Keratinocyte (primary cell): Measurements from ENCODE around the gene RDH5. TPM values are rescaled to one million over a fixed set of nuclear protein-coding genes. Genes with fewer than 3 reads are reported as not detected.

Experiments used
- DNase-seq: peaks from one replicate; pipeline ENCODE4 v3.0.0-alpha.2; 2011; ENCODE audit warnings: low read depth, missing footprints, low spot score
- FAIRE-seq: peaks from 2 replicates; lab custom pipeline; 2011; peaks lifted over from hg19 to GRCh38; lab: Jason Lieb, UNC
- H2AFZ ChIP-seq: 2 replicates; pipeline ENCODE4 v1.6.0; 2012; ENCODE audit warnings: low read length, control low read depth, inconsistent platforms; ENCODE audit not compliant: control insufficient read depth
- H3K27ac ChIP-seq: 2 replicates; pipeline ENCODE4 v1.5.1; 2011; ENCODE audit warnings: low read length; ENCODE audit not compliant: control insufficient read depth, insufficient read depth
- H3K27me3 ChIP-seq: 3 replicates; pipeline ENCODE4 v1.6.0; 2011; ENCODE audit warnings: low read length; ENCODE audit not compliant: control insufficient read depth, insufficient read depth; ENCODE audit errors: extremely low read depth
- H3K36me3 ChIP-seq, 2 experiments: 2 replicates in 1 of 2; 3 replicates in 1 of 2; pipeline ENCODE4 v1.5.1; 2011; ENCODE audit warnings: low read length in 2 of 2, mild to moderate bottlenecking in 1 of 2; ENCODE audit not compliant: control insufficient read depth in 2 of 2, insufficient read depth in 2 of 2; ENCODE audit errors: extremely low read depth in 1 of 2
- H3K4me1 ChIP-seq: 3 replicates; pipeline ENCODE4 v1.5.1; 2011; ENCODE audit warnings: low read length; ENCODE audit not compliant: control insufficient read depth, insufficient read depth; ENCODE audit errors: extremely low read depth
- H3K4me2 ChIP-seq: 3 replicates; pipeline ENCODE4 v1.6.0; 2011; ENCODE audit warnings: low read depth, low read length; ENCODE audit not compliant: control insufficient read depth, insufficient read depth; ENCODE audit errors: extremely low read depth
- H3K4me3 ChIP-seq, 3 experiments: fragments of 200-600 bp in 1 of 3; sonication (generic) in 1 of 3; 2 replicates in 2 of 3; 3 replicates in 1 of 3; pipeline ENCODE4 v1.5.1; 2011 to 2016; ENCODE audit warnings: low read length in 3 of 3, mild to moderate bottlenecking in 3 of 3, control low read depth in 2 of 3, inconsistent platforms in 1 of 3, low read depth in 1 of 3, mixed read lengths in 1 of 3, mixed run types in 1 of 3, moderate library complexity in 1 of 3; ENCODE audit not compliant: control insufficient read depth in 2 of 3, insufficient read depth in 2 of 3; ENCODE audit errors: extremely low read depth in 1 of 3
- H3K79me2 ChIP-seq: 2 replicates; pipeline ENCODE4 v1.6.0; 2012; ENCODE audit warnings: low read length; ENCODE audit not compliant: control insufficient read depth, insufficient read depth
- H3K9ac ChIP-seq: 3 replicates; pipeline ENCODE4 v1.6.0; 2011; ENCODE audit warnings: low read length; ENCODE audit not compliant: control insufficient read depth, insufficient read depth; ENCODE audit errors: extremely low read depth
- H3K9me1 ChIP-seq: 3 replicates; pipeline ENCODE4 v1.6.0; 2011; ENCODE audit warnings: low read length; ENCODE audit not compliant: control insufficient read depth, insufficient read depth; ENCODE audit errors: extremely low read depth
- H3K9me3 ChIP-seq: 2 replicates; pipeline ENCODE4 v1.5.1; 2012; ENCODE audit warnings: low read depth, low read length; ENCODE audit not compliant: control insufficient read depth
- H4K20me1 ChIP-seq: 3 replicates; pipeline ENCODE4 v1.6.0; 2011; ENCODE audit warnings: low read length; ENCODE audit not compliant: control insufficient read depth, insufficient read depth; ENCODE audit errors: extremely low read depth
- EZH2 ChIP-seq: IDR thresholded peaks from one replicate; pipeline ENCODE4 v1.6.1; 2012; ENCODE audit warnings: inconsistent platforms, mild to moderate bottlenecking, low read length, moderate library complexity
- dilution Hi-C: fragments of 300-500 bp; cut with MboI; formaldehyde crosslinking; loops from one replicate; pipeline ENCODE4 v1.7.0; 2020; ENCODE audit warnings: low sequenced_read_pairs; ENCODE audit not compliant: extremely low pct_ligation_motif_present
- polyA plus RNA-seq, 5 experiments: library from polyadenylated mRNA; depleted of rRNA in 3 of 5; stranded (reverse) in 3 of 5; stranded (forward) in 1 of 5; unstranded in 1 of 5; fragments of >200 nt; gene quantifications; 1 replicate in 1 of 5; 2 replicates in 3 of 5; 3 replicates in 1 of 5; pipeline versions ENCODE4 v1.2.1 to v1.2.3, GENCODE V29; 2011 to 2012; ENCODE audit warnings: missing spikeins in 2 of 5, low read depth in 1 of 5, low replicate concordance in 1 of 5
- TF ChIP-seq, protein P1 (sequence below), 3 experiments: IDR thresholded peaks in 1 of 3; conservative IDR thresholded peaks in 1 of 3; optimal IDR thresholded peaks in 1 of 3; 2 replicates in 2 of 3; 3 replicates in 1 of 3; pipeline versions ENCODE3 to v1.5.1; 2011; ENCODE audit warnings: low read length in 3 of 3, mild to moderate bottlenecking in 3 of 3, moderate library complexity in 2 of 3, control low read depth in 1 of 3, inconsistent platforms in 1 of 3; ENCODE audit not compliant: insufficient read depth in 2 of 3; ENCODE audit errors: extremely low read depth in 1 of 3

Gene RDH5
- polyA plus RNA-seq, 1 donor (not counting 4 experiments of a cell fraction or from before 2014, with no cell fraction given) = 1.2 TPM

DNA sequence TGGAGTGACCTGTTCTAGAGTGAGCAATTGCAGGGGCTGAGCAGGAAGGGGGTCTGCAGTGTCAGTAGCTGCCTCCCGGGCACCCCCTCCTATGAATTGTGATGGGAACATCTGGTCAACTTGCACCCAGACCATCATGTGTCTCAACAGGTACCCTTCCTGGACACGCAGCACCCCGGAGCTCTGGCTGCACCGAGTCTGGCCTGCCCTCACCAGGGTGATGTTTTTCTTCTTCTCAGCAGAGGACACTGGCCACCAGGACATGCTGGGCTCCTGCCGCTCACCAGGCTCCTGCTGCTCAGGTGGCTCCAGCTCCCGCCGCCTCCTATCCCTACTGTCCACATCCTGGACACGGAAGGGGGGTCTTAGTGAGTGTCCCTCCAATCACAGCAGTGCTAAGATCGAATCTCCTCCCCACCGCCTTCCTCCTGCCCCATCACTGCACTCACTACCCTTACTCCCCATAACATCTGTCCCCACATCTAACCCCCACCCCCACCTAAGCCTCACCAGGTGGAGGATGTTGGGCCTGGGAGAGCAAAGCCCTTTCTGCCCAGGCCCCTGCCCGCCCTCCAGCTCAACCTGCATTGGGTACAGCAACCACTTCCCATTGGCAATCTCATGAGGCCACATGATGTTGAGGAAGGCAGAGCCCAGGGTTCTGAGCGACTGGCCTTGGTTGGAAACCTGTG, 27.4 kb upstream of the RDH5 start:
- H3K4me1 ChIP-seq = no peaks in the 10 kb centered on the region
- no peak overlapping the region for H3K4me3 ChIP-seq
- H4K20me1 ChIP-seq = no peaks in the 10 kb centered on the region
- DNase-seq (no peak), FAIRE-seq (no peak)
- no peak overlapping the region for H2AFZ ChIP-seq
- no peak overlapping the region for H3K27ac ChIP-seq
- H3K9me3 ChIP-seq = no peaks in the 10 kb centered on the region
- no peak for TF ChIP-seq EZH2
- TF ChIP-seq, protein P1, sequence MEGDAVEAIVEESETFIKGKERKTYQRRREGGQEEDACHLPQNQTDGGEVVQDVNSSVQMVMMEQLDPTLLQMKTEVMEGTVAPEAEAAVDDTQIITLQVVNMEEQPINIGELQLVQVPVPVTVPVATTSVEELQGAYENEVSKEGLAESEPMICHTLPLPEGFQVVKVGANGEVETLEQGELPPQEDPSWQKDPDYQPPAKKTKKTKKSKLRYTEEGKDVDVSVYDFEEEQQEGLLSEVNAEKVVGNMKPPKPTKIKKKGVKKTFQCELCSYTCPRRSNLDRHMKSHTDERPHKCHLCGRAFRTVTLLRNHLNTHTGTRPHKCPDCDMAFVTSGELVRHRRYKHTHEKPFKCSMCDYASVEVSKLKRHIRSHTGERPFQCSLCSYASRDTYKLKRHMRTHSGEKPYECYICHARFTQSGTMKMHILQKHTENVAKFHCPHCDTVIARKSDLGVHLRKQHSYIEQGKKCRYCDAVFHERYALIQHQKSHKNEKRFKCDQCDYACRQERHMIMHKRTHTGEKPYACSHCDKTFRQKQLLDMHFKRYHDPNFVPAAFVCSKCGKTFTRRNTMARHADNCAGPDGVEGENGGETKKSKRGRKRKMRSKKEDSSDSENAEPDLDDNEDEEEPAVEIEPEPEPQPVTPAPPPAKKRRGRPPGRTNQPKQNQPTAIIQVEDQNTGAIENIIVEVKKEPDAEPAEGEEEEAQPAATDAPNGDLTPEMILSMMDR (optimal IDR thresholded peaks at IDR 0.05 in 1 of 3, IDR thresholded peaks at IDR 0.05 in 1 of 3, conservative IDR thresholded peaks at IDR 0.05 in 1 of 3; ENCODE audit: extremely low read depth in 1 of 3, insufficient read depth in 2 of 3, low read length in 3 of 3) = no peak
- H3K4me2 ChIP-seq = no peak overlapping the region
- no peak overlapping the region for H3K9ac ChIP-seq
- dilution Hi-C loops = no loop called here
- no peaks in the 10 kb centered on the region for H3K9me1 ChIP-seq
- no peaks in the 10 kb centered on the region for H3K36me3 ChIP-seq
- H3K79me2 ChIP-seq = no peaks in the 10 kb centered on the region
- peaks cover 14% of the 10 kb centered on the region for H3K27me3 ChIP-seq

DNA sequence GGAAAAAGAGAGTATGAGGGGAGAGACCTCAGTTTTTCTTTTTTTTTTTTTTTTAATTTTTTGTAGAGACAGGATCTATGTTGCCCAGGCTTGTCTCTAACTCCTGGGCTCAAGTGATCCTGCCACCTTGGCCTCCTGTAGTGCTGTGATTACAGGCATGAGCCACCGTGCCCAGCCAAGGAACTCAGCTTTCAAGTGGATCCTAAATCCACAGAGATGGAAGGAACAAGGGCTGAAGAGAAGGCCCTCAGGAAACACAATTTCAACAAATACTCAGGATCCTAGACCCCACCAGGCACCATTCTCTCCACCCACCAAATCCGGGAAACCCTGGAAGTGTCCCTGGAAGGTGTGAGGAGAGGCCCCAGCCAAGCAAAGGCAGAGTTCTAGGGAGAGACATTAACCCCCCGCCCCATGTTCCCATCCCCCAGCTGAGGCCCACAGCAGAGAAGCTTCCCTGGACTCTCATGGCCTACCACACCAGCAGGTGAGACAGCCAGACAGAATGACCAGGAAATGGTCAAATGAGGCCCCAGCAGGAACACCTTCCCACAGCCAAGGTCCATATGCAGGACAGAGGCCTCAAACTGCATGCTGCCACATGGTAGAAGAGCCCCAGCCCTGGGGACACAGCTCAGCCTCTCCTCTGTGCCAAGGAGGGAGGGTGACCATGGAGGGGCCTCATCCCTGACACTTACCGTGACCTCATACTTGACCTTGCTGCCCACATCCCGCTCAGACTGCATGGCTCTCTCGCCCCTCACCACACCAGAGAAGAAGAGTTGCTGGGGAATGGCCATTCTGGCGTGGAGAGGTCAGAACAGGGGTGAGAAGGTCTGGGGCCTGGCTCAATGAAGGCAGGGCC, 26.6 kb upstream of the RDH5 start:
- H3K4me1 ChIP-seq = no peaks in the 10 kb centered on the region
- TF ChIP-seq, protein P1 (optimal IDR thresholded peaks at IDR 0.05 in 1 of 3, IDR thresholded peaks at IDR 0.05 in 1 of 3, conservative IDR thresholded peaks at IDR 0.05 in 1 of 3; ENCODE audit: extremely low read depth in 1 of 3, insufficient read depth in 2 of 3, low read length in 3 of 3) = no peak
- TF ChIP-seq EZH2 = no peak
- H3K27me3 ChIP-seq = peaks cover 21% of the 10 kb centered on the region
- DNase-seq (no peak), FAIRE-seq (no peak)
- no peak overlapping the region for H3K9ac ChIP-seq
- no peaks in the 10 kb centered on the region for H3K79me2 ChIP-seq
- no peaks in the 10 kb centered on the region for H3K9me3 ChIP-seq
- no peaks in the 10 kb centered on the region for H3K36me3 ChIP-seq
- H3K9me1 ChIP-seq = no peaks in the 10 kb centered on the region
- no peak overlapping the region for H3K4me3 ChIP-seq
- H4K20me1 ChIP-seq = no peaks in the 10 kb centered on the region
- H2AFZ ChIP-seq = no peak overlapping the region
- no peak overlapping the region for H3K27ac ChIP-seq
- dilution Hi-C loops = no loop called here
- H3K4me2 ChIP-seq = no peak overlapping the region
